GM10266 (cell line): ENCODE results near the gene DNAH1.

Experiments
- DNase-seq: peaks from one replicate; pipeline ENCODE4 v3.0.0; 2012; ENCODE audit errors: extremely low spot score
- TF ChIP-seq, protein P1 (sequence below): IDR thresholded peaks from 2 replicates; pipeline ENCODE4 v1.5.1; 2012; ENCODE audit warnings: mild to moderate bottlenecking, low read depth; ENCODE audit not compliant: control insufficient read depth, insufficient read depth; ENCODE audit errors: missing control alignments

DNAH1 gene

DNA sequence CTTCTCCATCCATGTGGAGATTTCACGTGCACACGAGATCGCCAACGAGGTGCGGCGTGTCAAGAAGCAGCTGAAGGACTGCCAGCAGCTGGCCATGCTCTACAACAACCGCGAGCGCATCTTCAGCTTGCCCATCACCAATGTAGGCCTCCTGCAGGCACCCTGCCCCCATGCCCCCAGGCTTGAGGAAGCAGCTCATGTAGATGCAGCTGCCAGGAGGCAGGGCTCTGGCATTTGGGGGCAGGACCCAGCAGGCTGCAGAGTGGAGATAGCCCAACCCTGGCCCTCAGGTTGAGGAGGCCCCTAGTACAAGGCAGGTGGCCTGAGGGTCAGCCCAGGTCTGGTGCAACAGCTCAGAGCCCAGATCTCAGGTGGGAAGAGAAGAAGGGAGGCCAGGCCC, 36.4 kb downstream of the DNAH1 start:
- TF ChIP-seq, protein P1, sequence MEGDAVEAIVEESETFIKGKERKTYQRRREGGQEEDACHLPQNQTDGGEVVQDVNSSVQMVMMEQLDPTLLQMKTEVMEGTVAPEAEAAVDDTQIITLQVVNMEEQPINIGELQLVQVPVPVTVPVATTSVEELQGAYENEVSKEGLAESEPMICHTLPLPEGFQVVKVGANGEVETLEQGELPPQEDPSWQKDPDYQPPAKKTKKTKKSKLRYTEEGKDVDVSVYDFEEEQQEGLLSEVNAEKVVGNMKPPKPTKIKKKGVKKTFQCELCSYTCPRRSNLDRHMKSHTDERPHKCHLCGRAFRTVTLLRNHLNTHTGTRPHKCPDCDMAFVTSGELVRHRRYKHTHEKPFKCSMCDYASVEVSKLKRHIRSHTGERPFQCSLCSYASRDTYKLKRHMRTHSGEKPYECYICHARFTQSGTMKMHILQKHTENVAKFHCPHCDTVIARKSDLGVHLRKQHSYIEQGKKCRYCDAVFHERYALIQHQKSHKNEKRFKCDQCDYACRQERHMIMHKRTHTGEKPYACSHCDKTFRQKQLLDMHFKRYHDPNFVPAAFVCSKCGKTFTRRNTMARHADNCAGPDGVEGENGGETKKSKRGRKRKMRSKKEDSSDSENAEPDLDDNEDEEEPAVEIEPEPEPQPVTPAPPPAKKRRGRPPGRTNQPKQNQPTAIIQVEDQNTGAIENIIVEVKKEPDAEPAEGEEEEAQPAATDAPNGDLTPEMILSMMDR, result no peak
- no peak for DNase-seq

DNA sequence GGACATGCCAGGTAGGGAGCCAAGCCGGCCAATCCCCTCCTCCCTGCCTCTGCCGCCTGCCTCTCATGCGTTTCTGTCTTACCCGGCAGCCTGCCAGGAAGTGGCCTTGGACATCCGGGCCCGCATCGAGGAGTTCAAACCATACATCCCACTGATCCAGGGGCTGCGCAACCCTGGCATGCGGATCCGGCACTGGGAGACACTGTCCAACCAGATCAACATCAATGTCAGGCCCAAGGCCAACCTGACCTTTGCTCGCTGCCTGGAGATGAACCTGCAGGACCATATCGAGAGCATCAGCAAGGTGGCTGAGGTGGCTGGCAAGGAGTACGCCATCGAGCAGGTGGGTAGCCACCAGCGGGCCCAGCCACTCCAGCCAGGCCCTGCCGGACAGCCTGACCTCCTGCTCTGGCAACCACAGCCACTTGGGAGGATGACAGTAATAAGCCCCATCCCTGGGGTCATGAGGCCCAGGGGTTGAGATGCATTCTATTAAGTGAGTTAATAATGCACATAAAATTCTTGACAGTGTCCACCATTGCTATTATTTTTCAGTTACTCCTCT, 37.3 kb downstream of the DNAH1 start:
- DNase-seq, result no peak
- TF ChIP-seq, protein P1, result no peak

DNA sequence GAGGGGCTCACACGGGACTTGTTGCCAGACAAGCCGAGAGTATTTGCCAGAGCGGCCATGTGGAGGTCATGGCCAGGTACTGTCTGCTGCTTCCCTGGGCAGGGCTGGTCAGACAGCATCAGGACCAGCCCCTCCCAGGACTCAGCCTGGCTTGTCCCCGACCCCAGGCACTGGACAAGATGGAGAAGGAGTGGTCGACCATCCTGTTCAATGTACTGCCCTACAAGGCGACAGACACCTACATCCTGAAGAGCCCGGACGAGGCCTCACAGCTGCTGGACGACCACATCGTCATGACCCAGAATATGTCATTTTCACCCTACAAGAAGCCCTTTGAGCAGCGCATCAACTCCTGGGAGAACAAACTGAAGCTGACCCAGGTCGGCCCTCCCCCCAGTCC, 38.6 kb downstream of the DNAH1 start:
- TF ChIP-seq, protein P1, result no peak
- no peak for DNase-seq

DNA sequence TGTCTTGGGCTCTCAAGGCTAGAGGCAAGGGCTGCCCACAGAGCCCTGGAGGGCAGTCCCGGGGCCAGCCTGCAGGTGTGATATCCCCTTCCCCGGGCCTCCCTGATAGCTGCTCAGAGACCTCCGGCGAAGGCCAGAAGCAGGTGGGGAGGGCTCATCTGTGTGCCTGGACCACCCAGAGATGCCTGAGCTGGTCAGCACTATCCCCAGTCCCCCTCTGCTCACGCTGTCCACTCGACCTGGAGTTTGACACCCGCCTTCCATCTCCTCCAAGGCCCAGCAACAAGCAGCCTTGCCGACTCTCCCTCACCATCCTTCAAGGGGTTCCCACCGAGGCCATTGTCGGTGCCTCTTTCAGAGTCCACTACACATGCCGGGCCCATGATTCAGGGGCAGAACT, 39.4 kb downstream of the DNAH1 start:
- TF ChIP-seq, protein P1, result no peak
- DNase-seq, result no peak

DNA sequence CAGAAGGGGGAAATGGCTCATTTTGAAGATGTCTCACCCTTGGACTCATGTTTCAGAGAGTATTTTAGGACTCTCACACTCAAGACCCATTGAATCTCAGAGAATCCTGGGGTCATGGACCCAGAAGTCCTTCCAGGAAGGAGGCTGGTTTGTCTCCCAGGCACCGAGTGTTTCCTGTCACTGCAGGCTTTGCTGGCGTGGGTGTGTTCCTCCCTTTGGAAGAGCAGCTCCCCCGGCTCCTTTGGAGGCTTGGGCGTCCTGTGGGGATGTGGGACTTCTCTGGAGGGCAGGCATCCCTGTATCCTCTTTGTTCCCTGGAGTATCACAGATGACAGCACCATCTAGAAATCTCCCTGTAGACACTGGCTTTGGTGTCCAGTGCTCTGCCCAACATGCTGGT, 40.0 kb downstream of the DNAH1 start:
- no peak for DNase-seq
- TF ChIP-seq, protein P1, result no peak

DNA sequence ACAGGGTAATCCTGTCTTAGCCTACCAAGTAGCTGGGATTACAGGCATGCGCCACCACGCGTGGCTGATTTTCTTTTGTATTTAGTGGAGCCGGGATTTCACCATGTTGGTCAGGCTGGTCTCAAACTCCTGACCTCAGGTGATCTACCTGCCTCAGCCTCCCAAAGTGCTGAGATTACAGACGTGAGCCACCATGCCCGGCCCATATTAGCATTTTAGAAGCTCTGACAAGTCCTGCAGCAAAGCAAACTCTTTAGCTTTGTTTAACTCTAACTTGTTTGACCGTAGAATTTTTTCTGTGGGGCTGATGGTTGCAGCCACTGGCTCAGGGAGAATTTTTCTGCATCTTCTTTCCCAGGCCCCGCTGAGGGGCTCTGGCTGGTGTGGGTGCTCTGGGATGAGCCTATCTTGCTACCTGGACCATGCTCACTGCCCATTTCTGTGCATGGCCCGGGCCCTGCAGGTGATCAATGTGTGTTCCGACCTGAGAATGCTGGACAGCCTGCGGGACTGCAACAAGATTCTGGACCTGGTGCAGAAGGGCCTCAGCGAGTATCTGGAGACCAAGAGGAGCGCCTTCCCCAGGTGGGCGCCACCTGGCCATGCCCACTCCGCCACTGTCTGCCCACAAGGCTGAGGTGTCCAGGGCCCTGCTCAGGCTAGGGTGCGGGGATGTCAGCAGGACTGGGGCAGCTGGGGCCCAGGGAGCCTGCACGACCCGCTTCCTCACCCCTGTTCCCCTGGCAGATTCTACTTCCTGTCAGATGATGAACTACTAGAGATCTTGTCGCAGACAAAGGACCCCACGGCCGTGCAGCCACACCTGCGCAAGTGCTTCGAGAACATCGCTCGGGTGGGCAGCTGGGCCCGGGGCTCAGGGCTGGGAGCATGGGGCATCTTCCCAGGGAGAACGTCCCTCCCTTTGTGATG, 41.3 kb downstream of the DNAH1 start:
- no peak for DNase-seq
- TF ChIP-seq, protein P1, result no peak

DNA sequence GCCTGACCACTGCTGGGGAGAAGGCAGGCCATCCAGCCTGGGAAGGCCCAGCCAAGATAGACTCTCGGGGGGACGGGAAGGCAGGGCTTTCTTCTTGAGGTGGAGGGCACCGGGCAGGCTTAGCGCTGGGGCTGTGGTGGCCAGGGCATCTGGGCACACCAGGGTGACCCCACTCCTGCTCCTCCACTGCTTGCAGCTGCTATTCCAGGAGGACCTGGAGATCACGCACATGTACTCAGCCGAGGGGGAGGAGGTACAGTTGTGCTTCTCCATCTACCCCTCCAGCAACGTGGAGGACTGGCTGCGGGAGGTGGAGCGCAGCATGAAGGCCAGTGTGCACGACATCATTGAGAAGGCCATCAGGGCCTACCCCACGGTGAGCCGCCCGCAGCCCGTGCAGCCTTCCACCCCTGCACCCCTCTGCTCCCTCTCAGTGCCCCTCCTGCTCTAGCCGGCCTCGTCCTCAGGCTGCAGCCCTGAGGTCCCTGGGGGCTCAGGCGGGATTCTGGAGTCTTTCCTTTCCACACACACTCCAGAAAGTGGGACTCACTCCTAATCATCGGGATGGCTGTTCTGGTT, 42.3 kb downstream of the DNAH1 start:
- no peak for DNase-seq
- TF ChIP-seq, protein P1, result no peak
